GM12892 (cell line): ENCODE data around the gene ZNF451.

ENCODE experiments used
- POLR2A ChIP-seq: IDR thresholded peaks from 2 replicates; pipeline ENCODE4 v1.6.1; 2011; ENCODE audit warnings: low read depth, low read length, control low read depth
- POLR2AphosphoS5 ChIP-seq: IDR thresholded peaks from 2 replicates; pipeline ENCODE4 v1.6.1; 2011; ENCODE audit warnings: low read depth, low read length, control low read depth
- TAF1 ChIP-seq: IDR thresholded peaks from 2 replicates; pipeline ENCODE4 v1.6.1; 2011; ENCODE audit warnings: low read depth, mild to moderate bottlenecking, control low read depth, low read length, borderline replicate concordance

DNA sequence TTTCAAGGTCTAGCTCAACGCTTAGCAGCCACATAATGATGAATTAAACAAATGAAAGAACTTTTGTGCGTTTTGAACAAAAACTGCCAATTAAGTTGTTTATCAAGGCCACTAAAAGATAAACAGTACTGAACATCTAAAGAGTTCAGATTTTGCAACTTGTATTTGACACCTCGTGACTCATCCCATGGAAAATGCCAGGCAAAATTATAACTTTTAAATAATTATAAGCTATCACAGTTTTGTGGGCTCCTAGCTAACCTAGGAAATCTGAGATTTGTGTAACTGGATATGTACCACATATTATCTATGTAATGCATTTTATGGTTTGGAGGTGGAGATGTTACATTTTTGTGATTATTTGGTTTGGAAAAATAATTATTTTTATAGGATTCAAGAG is 72.5 kb downstream of the ZNF451 start:
- TF ChIP-seq POLR2AphosphoS5, result no peak
- TF ChIP-seq TAF1, result no peak
- no peak for TF ChIP-seq POLR2A
